HepG2 (cell line): ENCODE data around the gene DSCAML1. TPM values are rescaled to one million over a fixed set of nuclear protein-coding genes. Genes with fewer than 3 reads are reported as not detected.

Experiments used
- CBX5 ChIP-seq: sonication (generic); formaldehyde crosslinking; IDR thresholded peaks from 2 replicates; pipeline ENCODE4 v1.4.0; 2020; ENCODE audit warnings: missing genetic modification reagents, borderline replicate concordance
- ELF1 ChIP-seq: sonication (generic); formaldehyde crosslinking; IDR thresholded peaks from 2 replicates; pipeline ENCODE4 v1.4.0; 2020; ENCODE audit warnings: missing genetic modification reagents
- ESRRA ChIP-seq: sonication (generic); formaldehyde crosslinking; IDR thresholded peaks from 2 replicates; pipeline ENCODE4 v1.5.1; 2020; ENCODE audit warnings: mild to moderate bottlenecking, low read depth, missing genetic modification reagents
- KDM5B ChIP-seq: sonication (generic); formaldehyde crosslinking; IDR thresholded peaks from 2 replicates; pipeline ENCODE4 v1.4.0; 2020; ENCODE audit warnings: missing genetic modification reagents, mild to moderate bottlenecking, borderline replicate concordance
- KMT2A ChIP-seq: sonication (generic); formaldehyde crosslinking; IDR thresholded peaks from 2 replicates; pipeline ENCODE4 v1.4.0; 2020; ENCODE audit warnings: missing genetic modification reagents
- MTA1 ChIP-seq: sonication (generic); formaldehyde crosslinking; IDR thresholded peaks from 2 replicates; pipeline ENCODE4 v1.4.0; 2020; ENCODE audit warnings: missing genetic modification reagents, mild to moderate bottlenecking, borderline replicate concordance
- NBN ChIP-seq: fragments of 450-650 bp; conservative IDR thresholded peaks from 2 replicates; pipeline ENCODE4 v1.6.1; 2017
- PAX8 ChIP-seq: sonication (generic); formaldehyde crosslinking; IDR thresholded peaks from 2 replicates; pipeline ENCODE4 v1.8.0; 2022; ENCODE audit warnings: mild to moderate bottlenecking, missing genetic modification reagents, borderline replicate concordance
- PPARG ChIP-seq: conservative IDR thresholded peaks from 2 replicates; pipeline ENCODE4 v1.6.1; 2016; ENCODE audit warnings: missing biosample characterization, missing genetic modification reagents
- SMYD3 ChIP-seq: sonication (generic); formaldehyde crosslinking; IDR thresholded peaks from 2 replicates; pipeline ENCODE4 v1.8.1; 2023; ENCODE audit warnings: mild to moderate bottlenecking, missing genetic modification reagents
- SP2 ChIP-seq: sonication (generic); formaldehyde crosslinking; IDR thresholded peaks from 2 replicates; pipeline ENCODE4 v1.5.1; 2020; ENCODE audit warnings: mild to moderate bottlenecking, missing genetic modification reagents
- TARDBP ChIP-seq: sonication (generic); formaldehyde crosslinking; IDR thresholded peaks from 2 replicates; pipeline ENCODE4 v1.8.0; 2022; ENCODE audit warnings: mild to moderate bottlenecking, missing genetic modification reagents
- THAP11 ChIP-seq: IDR thresholded peaks from 2 replicates; pipeline ENCODE4 v1.6.1; 2016; ENCODE audit warnings: missing biosample characterization, missing genetic modification reagents
- ZKSCAN1 ChIP-seq: fragments of 150-350 bp; IDR thresholded peaks from 2 replicates; pipeline ENCODE4 v1.6.1; 2014; ENCODE audit warnings: low read length
- polyA plus RNA-seq, 8 experiments: library from polyadenylated mRNA; depleted of rRNA in 3 of 8; stranded (reverse) in 7 of 8; unstranded in 1 of 8; fragments of >200 nt; fragmentation: Illumina TruSeq in 4 of 8; extraction: Trizol in 4 of 8; gene quantifications; 2 replicates each; pipeline versions ENCODE4 v1.2.1 to v1.2.3, GENCODE V29; 2011 to 2016; ENCODE audit warnings: low read depth in 4 of 8, missing spikeins in 1 of 8, mixed read lengths in 1 of 8; ENCODE audit not compliant: insufficient read depth in 1 of 8
- total RNA-seq, 5 experiments: library from RNA; depleted of rRNA; stranded (reverse); fragments of >200 nt; fragmentation: Illumina TruSeq; extraction: Trizol; gene quantifications; 2 replicates each; pipeline ENCODE4 v1.2.3, GENCODE V29; 2016; ENCODE audit warnings: low read depth in 1 of 5
- TF ChIP-seq, protein P1 (sequence below): IDR thresholded peaks from 2 replicates; pipeline ENCODE4 v1.6.1; 2016; ENCODE audit warnings: missing genetic modification reagents, missing compliant biosample characterization
- TF ChIP-seq, protein P2 (sequence below): sonication (generic); formaldehyde crosslinking; IDR thresholded peaks from 2 replicates; pipeline ENCODE4 v1.4.0; 2020; ENCODE audit warnings: missing genetic modification reagents
- TF ChIP-seq, protein P3 (sequence below), 2 experiments: fragments of 450-650 bp in 1 of 2; sonication (generic) in 1 of 2; formaldehyde crosslinking in 1 of 2; IDR thresholded peaks; 2 replicates each; pipeline versions ENCODE4 v1.6.1 to v1.8.0; 2016 to 2022; ENCODE audit warnings: antibody characterized with exemption in 1 of 2, mild to moderate bottlenecking in 1 of 2, missing genetic modification reagents in 1 of 2
- TF ChIP-seq, protein P4 (sequence below): IDR thresholded peaks from 2 replicates; pipeline ENCODE4 v1.6.1; 2016; ENCODE audit warnings: missing compliant biosample characterization, missing genetic modification reagents, borderline replicate concordance

DSCAML1 gene
- total and polyA plus RNA-seq, 2 of the 13 experiments (the other 11 are each of a cell fraction or from before 2014, with no cell fraction given) = 0.29 to 0.40 TPM

DNA sequence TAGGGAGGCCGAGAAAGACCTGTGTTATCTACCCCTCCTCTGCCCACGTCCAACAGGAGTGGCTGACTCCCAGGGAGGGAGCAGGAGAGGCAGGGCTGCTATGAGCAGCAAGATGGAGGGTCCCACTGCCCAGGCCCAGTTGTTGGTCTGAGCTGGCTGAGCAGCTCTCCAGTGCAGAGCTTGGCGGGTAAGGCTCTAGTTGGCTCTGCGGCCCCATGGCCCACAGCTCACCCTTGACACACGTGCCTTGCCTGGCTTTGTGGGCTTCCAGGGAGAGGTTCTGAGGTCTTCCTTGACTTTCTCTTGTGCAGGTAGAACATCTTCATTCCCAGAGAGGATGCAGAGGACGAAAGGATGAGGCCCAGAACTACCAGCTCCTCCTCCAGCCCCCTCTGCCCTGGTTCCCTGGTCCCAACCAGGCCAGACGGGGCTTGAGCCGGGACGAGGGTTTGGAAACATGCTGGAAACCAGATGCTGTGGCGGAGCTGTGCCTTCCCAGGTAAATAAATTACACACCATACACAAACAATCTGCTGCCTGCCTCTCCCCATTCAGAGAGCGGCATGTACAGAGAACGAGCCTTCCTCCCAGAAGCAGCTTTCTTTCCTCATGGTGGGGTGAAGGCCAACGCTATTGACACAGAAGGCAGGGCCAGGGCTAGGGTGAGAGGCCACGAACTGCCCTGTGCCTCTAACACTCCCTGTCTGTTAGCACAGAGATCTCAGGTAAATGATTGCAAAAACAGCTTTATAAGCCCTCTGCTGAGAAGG, 48.1 kb downstream of the DSCAML1 start (continued):
- TF ChIP-seq, protein P1, sequence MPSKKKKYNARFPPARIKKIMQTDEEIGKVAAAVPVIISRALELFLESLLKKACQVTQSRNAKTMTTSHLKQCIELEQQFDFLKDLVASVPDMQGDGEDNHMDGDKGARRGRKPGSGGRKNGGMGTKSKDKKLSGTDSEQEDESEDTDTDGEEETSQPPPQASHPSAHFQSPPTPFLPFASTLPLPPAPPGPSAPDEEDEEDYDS = 0 out of 2 replicates have a peak, but pooled peaks have one; percentile 30
- TF ChIP-seq SMYD3 (CRISPR knock-in tag) (no peak), KDM5B (CRISPR knock-in tag) (peak; percentile 14; the same call in 1 of the 2 replicates), ELF1 (no peak), TARDBP (CRISPR knock-in tag) (peak; percentile 88), SP2 (CRISPR knock-in tag) (no peak), ZKSCAN1 (no peak), PPARG (CRISPR knock-in tag) (peak; percentile 87), THAP11 (CRISPR knock-in tag) (peak; percentile 59), PAX8 (CRISPR knock-in tag) (no peak), KMT2A (CRISPR knock-in tag) (no peak), NBN (no peak), ESRRA (CRISPR knock-in tag) (0 out of 2 replicates have a peak, but pooled peaks have one; percentile 57), CBX5 (CRISPR knock-in tag) (peak; percentile 70; the same call in 1 of the 2 replicates), MTA1 (peak; percentile 57; the same call in 1 of the 2 replicates)
- TF ChIP-seq, protein P2, sequence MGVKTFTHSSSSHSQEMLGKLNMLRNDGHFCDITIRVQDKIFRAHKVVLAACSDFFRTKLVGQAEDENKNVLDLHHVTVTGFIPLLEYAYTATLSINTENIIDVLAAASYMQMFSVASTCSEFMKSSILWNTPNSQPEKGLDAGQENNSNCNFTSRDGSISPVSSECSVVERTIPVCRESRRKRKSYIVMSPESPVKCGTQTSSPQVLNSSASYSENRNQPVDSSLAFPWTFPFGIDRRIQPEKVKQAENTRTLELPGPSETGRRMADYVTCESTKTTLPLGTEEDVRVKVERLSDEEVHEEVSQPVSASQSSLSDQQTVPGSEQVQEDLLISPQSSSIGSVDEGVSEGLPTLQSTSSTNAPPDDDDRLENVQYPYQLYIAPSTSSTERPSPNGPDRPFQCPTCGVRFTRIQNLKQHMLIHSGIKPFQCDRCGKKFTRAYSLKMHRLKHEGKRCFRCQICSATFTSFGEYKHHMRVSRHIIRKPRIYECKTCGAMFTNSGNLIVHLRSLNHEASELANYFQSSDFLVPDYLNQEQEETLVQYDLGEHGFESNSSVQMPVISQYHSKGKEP (CRISPR knock-in tag) = no peak
- TF ChIP-seq, protein P3, sequence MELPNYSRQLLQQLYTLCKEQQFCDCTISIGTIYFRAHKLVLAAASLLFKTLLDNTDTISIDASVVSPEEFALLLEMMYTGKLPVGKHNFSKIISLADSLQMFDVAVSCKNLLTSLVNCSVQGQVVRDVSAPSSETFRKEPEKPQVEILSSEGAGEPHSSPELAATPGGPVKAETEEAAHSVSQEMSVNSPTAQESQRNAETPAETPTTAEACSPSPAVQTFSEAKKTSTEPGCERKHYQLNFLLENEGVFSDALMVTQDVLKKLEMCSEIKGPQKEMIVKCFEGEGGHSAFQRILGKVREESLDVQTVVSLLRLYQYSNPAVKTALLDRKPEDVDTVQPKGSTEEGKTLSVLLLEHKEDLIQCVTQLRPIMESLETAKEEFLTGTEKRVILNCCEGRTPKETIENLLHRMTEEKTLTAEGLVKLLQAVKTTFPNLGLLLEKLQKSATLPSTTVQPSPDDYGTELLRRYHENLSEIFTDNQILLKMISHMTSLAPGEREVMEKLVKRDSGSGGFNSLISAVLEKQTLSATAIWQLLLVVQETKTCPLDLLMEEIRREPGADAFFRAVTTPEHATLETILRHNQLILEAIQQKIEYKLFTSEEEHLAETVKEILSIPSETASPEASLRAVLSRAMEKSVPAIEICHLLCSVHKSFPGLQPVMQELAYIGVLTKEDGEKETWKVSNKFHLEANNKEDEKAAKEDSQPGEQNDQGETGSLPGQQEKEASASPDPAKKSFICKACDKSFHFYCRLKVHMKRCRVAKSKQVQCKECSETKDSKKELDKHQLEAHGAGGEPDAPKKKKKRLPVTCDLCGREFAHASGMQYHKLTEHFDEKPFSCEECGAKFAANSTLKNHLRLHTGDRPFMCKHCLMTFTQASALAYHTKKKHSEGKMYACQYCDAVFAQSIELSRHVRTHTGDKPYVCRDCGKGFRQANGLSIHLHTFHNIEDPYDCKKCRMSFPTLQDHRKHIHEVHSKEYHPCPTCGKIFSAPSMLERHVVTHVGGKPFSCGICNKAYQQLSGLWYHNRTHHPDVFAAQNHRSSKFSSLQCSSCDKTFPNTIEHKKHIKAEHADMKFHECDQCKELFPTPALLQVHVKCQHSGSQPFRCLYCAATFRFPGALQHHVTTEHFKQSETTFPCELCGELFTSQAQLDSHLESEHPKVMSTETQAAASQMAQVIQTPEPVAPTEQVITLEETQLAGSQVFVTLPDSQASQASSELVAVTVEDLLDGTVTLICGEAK (IDR thresholded peaks at IDR 0.05) = no peak
- TF ChIP-seq, protein P3 (CRISPR knock-in tag; IDR thresholded peaks at IDR 0.05) = peak; percentile 80
- TF ChIP-seq, protein P4, sequence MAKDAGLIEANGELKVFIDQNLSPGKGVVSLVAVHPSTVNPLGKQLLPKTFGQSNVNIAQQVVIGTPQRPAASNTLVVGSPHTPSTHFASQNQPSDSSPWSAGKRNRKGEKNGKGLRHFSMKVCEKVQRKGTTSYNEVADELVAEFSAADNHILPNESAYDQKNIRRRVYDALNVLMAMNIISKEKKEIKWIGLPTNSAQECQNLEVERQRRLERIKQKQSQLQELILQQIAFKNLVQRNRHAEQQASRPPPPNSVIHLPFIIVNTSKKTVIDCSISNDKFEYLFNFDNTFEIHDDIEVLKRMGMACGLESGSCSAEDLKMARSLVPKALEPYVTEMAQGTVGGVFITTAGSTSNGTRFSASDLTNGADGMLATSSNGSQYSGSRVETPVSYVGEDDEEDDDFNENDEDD (CRISPR knock-in tag) = no peak
